Lung microvascular endothelial cell (primary cell): ENCODE data around the gene PA2G4. TPM values are rescaled to one million over a fixed set of nuclear protein-coding genes. Genes with fewer than 3 reads are reported as not detected.
A peak's percentile ranks its signal among the peaks of the same experiment; 100 is the strongest.

Experiments used
- DNase-seq, 2 donors: peaks; one replicate each; pipeline versions ENCODE4 v3.0.0 to v3.0.0-alpha.2; 2010; ENCODE audit warnings: low read depth in 2 of 2
- total RNA-seq: library from RNA; depleted of rRNA; stranded (reverse); fragments of >200 nt; gene quantifications from 2 replicates; pipeline ENCODE4 v1.2.1, GENCODE V29; 2014

The PA2G4 gene
- total RNA-seq, 1 donor from 2014 or later = 80.8 TPM

- DNase-seq = no peak
These were observed 4.6 kb upstream of the PA2G4 start for GRCh38 chr12:56099787-56100186.

- no peak for DNase-seq
These were observed 3.3 kb upstream of the PA2G4 start for GRCh38 chr12:56101045-56101444.

GRCh38 chr12:56102683-56103065 lies 1.7 kb upstream of the PA2G4 start:
- DNase-seq = no peak

GRCh38 chr12:56103066-56103711 lies 1.2 kb upstream of the PA2G4 start:
- no peak for DNase-seq

- DNase-seq = no peak
These were observed 593 bp upstream of the PA2G4 start for GRCh38 chr12:56103823-56104108.

- peak; percentile 31 to 56 for DNase-seq
These were observed 653 bp downstream of the PA2G4 start for GRCh38 chr12:56104815-56105608.

- no peak for DNase-seq
These were observed 1.2 kb downstream of the PA2G4 start for GRCh38 chr12:56105609-56105902.

- DNase-seq = no peak
These were observed 2.9 kb downstream of the PA2G4 start for GRCh38 chr12:56107242-56107641.

- no peak for DNase-seq
These were observed 6.2 kb downstream of the PA2G4 start for GRCh38 chr12:56110571-56110970.

GRCh38 chr12:56114084-56114483 lies 9.7 kb downstream of the PA2G4 start:
- no peak for DNase-seq

GRCh38 chr12:56115329-56115728 lies 11.0 kb downstream of the PA2G4 start:
- peak; percentile 46 to 47 for DNase-seq

GRCh38 chr12:56116267-56117081 lies 12.1 kb downstream of the PA2G4 start, which contains the start of gene RPL41:
Gene RPL41, plus strand, starts transcription at chr12:56116633.
- peak; percentile 97 for DNase-seq

- peak in 1 of 2 donors; percentile 25 for DNase-seq
These were observed 12.8 kb downstream of the PA2G4 start for GRCh38 chr12:56117082-56117706.

GRCh38 chr12:56117778-56118687 lies 13.7 kb downstream of the PA2G4 start, which contains the start of gene ZC3H10:
Gene ZC3H10, plus strand, starts transcription at chr12:56118266. Its CDS starts 2,297 bp downstream, at chr12:56120563.
- peak; percentile 100 for DNase-seq

GRCh38 chr12:56118688-56119357 lies 14.5 kb downstream of the PA2G4 start:
- no peak for DNase-seq

GRCh38 chr12:56119361-56119796 lies 15.0 kb downstream of the PA2G4 start:
- DNase-seq = peak; percentile 93 to 94

GRCh38 chr12:56120158-56120846 lies 15.9 kb downstream of the PA2G4 start:
- DNase-seq = no peak

- DNase-seq = no peak
These were observed 17.0 kb downstream of the PA2G4 start for GRCh38 chr12:56121204-56121870.

- DNase-seq = no peak
These were observed 18.3 kb downstream of the PA2G4 start for GRCh38 chr12:56122637-56123036.
